Choroid plexus epithelial cell (primary cell): ENCODE results near the gene SNRNP70.
A peak's percentile ranks its signal among the peaks of the same experiment; 100 is the strongest.

Experiments used
- DNase-seq: peaks from one replicate; pipeline ENCODE4 v3.0.0-alpha.2; 2010; ENCODE audit warnings: low read depth
- H3K4me3 ChIP-seq: 2 replicates; pipeline ENCODE4 v1.5.1; 2011; ENCODE audit warnings: low read depth, mild to moderate bottlenecking, control low read depth, low read length, moderate library complexity
- TF ChIP-seq, protein P1 (sequence below): conservative IDR thresholded peaks from 2 replicates; pipeline ENCODE4 v1.5.1; 2011; ENCODE audit warnings: low read depth, mild to moderate bottlenecking, control low read depth, inconsistent platforms, low read length, moderate library complexity

SNRNP70 gene

GRCh38 chr19:49107625-49108459 lies 22.6 kb downstream of the SNRNP70 start:
- no peak for DNase-seq
- TF ChIP-seq, protein P1, sequence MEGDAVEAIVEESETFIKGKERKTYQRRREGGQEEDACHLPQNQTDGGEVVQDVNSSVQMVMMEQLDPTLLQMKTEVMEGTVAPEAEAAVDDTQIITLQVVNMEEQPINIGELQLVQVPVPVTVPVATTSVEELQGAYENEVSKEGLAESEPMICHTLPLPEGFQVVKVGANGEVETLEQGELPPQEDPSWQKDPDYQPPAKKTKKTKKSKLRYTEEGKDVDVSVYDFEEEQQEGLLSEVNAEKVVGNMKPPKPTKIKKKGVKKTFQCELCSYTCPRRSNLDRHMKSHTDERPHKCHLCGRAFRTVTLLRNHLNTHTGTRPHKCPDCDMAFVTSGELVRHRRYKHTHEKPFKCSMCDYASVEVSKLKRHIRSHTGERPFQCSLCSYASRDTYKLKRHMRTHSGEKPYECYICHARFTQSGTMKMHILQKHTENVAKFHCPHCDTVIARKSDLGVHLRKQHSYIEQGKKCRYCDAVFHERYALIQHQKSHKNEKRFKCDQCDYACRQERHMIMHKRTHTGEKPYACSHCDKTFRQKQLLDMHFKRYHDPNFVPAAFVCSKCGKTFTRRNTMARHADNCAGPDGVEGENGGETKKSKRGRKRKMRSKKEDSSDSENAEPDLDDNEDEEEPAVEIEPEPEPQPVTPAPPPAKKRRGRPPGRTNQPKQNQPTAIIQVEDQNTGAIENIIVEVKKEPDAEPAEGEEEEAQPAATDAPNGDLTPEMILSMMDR: no peak
- no peak overlapping the region for H3K4me3 ChIP-seq

- no peak overlapping the region for H3K4me3 ChIP-seq
- no peak for DNase-seq
- TF ChIP-seq, protein P1: no peak
Measured at GRCh38 chr19:49109051-49109450, 23.8 kb downstream of the SNRNP70 start.

GRCh38 chr19:49109569-49110233 lies 24.4 kb downstream of the SNRNP70 start:
- DNase-seq: no peak
- H3K4me3 ChIP-seq: no peak overlapping the region
- TF ChIP-seq, protein P1: no peak

- no peak overlapping the region for H3K4me3 ChIP-seq
- TF ChIP-seq, protein P1: no peak
- DNase-seq: peak; percentile 51
Measured at GRCh38 chr19:49110567-49110966, 25.3 kb downstream of the SNRNP70 start.

- DNase-seq: no peak
- no peak overlapping the region for H3K4me3 ChIP-seq
Measured at GRCh38 chr19:49111218-49111998, 26.2 kb downstream of the SNRNP70 start.

More at GRCh38 chr19:49111218-49111998, 26.2 kb downstream of the SNRNP70 start:
- TF ChIP-seq, protein P1: no peak
